OCI-LY7 (cell line): ENCODE measurements around the gene PTGDR. TPM values are rescaled to one million over a fixed set of nuclear protein-coding genes. Genes with fewer than 3 reads are reported as not detected.

Experiments
- BruUV-seq: library from RNA; stranded (reverse); fragments of 400-500 nt; replicated peaks from 2 replicates; lab custom pipeline; 2021; lab: Mats Ljungman, UMichigan
- CTCF ChIA-PET: fragments of 300-600 bp; sonication (Branson Sonifier 250); formaldehyde crosslinking; loops from one replicate; lab custom pipeline; 2022; ENCODE audit warnings: antibody characterized with exemption; ENCODE audit not compliant: unreplicated experiment; lab: Charles Lee
- POLR2A ChIA-PET: fragments of 300-600 bp; sonication (Branson Sonifier 250); formaldehyde crosslinking; loops from one replicate; lab custom pipeline; 2022; ENCODE audit warnings: antibody characterized with exemption; lab: Charles Lee
- DNase-seq: peaks from one replicate; pipeline ENCODE4 v3.0.0-alpha.2; 2015; ENCODE audit warnings: low spot score
- H2AFZ ChIP-seq: fragments of 200-600 bp; sonication (generic), shearing (Covaris generic); 2 replicates; pipeline ENCODE4 v1.6.1; 2014; ENCODE audit warnings: mild to moderate bottlenecking, antibody characterized with exemption, low read length, moderate library complexity
- H3K27ac ChIP-seq: fragments of 200-600 bp; sonication (generic); 2 replicates; pipeline ENCODE4 v1.5.1; 2014; ENCODE audit warnings: mixed run types, low read depth, mild to moderate bottlenecking, moderate library complexity, low read length, inconsistent platforms; ENCODE audit not compliant: poor library complexity, severe bottlenecking
- H3K36me3 ChIP-seq: fragments of 200-600 bp; sonication (generic); 2 replicates; pipeline ENCODE4 v1.6.1; 2014; ENCODE audit warnings: mild to moderate bottlenecking, antibody characterized with exemption, low read length, moderate library complexity, mixed read lengths; ENCODE audit not compliant: insufficient read depth
- H3K4me1 ChIP-seq: fragments of 200-600 bp; sonication (generic); 2 replicates; pipeline ENCODE4 v1.5.1; 2014; ENCODE audit warnings: mild to moderate bottlenecking, low read length; ENCODE audit not compliant: insufficient read depth, poor library complexity, severe bottlenecking
- H3K4me2 ChIP-seq: fragments of 200-600 bp; sonication (generic); 2 replicates; pipeline ENCODE4 v1.6.1; 2014; ENCODE audit warnings: mild to moderate bottlenecking, low read length
- H3K4me3 ChIP-seq: fragments of 200-600 bp; sonication (generic); 2 replicates; pipeline ENCODE4 v1.5.1; 2014; ENCODE audit warnings: mild to moderate bottlenecking, low read depth, low read length; ENCODE audit not compliant: poor library complexity, severe bottlenecking
- H3K79me2 ChIP-seq: fragments of 200-600 bp; sonication (generic); 2 replicates; pipeline ENCODE4 v1.6.1; 2016; ENCODE audit warnings: low read depth, mild to moderate bottlenecking, low read length, moderate library complexity, mixed read lengths; ENCODE audit not compliant: insufficient read depth
- H3K9me2 ChIP-seq: fragments of 200-600 bp; sonication (generic); 2 replicates; pipeline ENCODE4 v1.6.1; 2016; ENCODE audit warnings: mild to moderate bottlenecking, low read length, mixed read lengths; ENCODE audit not compliant: insufficient read depth
- H3K9me3 ChIP-seq: fragments of 200-600 bp; sonication (generic); 2 replicates; pipeline ENCODE4 v1.6.1; 2014; ENCODE audit warnings: mild to moderate bottlenecking, mixed run types, low read length, mixed read lengths
- H4K20me1 ChIP-seq: fragments of 200-600 bp; sonication (generic); 2 replicates; pipeline ENCODE4 v1.6.1; 2014; ENCODE audit warnings: mild to moderate bottlenecking, antibody characterized with exemption, low read length, moderate library complexity, mixed read lengths; ENCODE audit not compliant: insufficient read depth
- CTCF ChIP-seq: fragments of 200-600 bp; sonication (generic); conservative IDR thresholded peaks from 2 replicates; pipeline ENCODE4 v1.5.1; 2014; ENCODE audit warnings: mild to moderate bottlenecking, antibody characterized with exemption, low read length, moderate library complexity, mixed read lengths
- EZH2phosphoT487 ChIP-seq: fragments of 200-600 bp; sonication (generic); IDR thresholded peaks from 2 replicates; pipeline ENCODE4 v1.6.1; 2018; ENCODE audit warnings: low read depth, borderline replicate concordance, mild to moderate bottlenecking, mixed run types, antibody characterized with exemption, low read length, moderate library complexity, mixed read lengths
- intact Hi-C: fragments of 100-400 bp; cut with micrococcal nuclease; formaldehyde crosslinking; loops from one replicate; pipeline ENCODE4 v1.10.0; 2022; ENCODE audit not compliant: unreplicated experiment
- total RNA-seq, 2 experiments: library from RNA; depleted of rRNA in 1 of 2; stranded (reverse); fragments of >200 nt in 1 of 2; shearing (Covaris generic) in 1 of 2; gene quantifications; 2 replicates each; pipeline ENCODE4 v1.2.3, GENCODE V29; 2014 to 2022

PTGDR gene
- total RNA-seq, 2 experiments from 2014 or later: not detected

DNA sequence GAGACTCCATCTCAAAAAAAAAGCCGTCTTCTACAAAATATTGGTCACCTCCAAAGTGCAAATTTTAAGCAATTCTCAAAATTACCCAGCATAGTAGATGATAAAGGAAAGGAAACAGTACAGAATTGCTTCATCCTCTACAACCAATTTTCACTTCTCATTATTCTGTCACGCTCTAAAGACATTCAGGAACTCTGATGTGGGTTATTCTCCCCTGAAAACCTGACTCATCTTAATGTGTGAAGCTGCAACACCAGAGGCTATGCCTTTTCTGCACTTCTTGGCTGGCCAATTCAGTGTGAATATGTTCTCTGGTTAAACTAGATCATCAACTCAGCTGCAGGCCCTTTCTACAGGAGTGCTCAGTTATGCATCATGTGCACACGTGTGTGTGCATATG, 57.6 kb downstream of the PTGDR start:
- DNase-seq: peak; percentile 72
- intact Hi-C loops: no loop called here
- TF ChIP-seq EZH2phosphoT487 (no peak), CTCF (no peak)
- Histone ChIP-seq H3K9me3 (peaks cover 15% of the 10 kb centered on the region; the same call in 1 of the 2 replicates), H3K4me3 (no peak overlapping the region), H3K36me3 (no peaks in the 10 kb centered on the region), H4K20me1 (no peaks in the 10 kb centered on the region), H3K9me2 (no peaks in the 10 kb centered on the region; the same call in 1 of the 2 replicates), H3K79me2 (no peaks in the 10 kb centered on the region), H3K27ac (no peak overlapping the region), H3K4me2 (peak overlapping the region; percentile 38), H2AFZ (no peak overlapping the region), H3K4me1 (peaks cover 15% of the 10 kb centered on the region)
- CTCF ChIA-PET: no interaction called here
- POLR2A ChIA-PET: interaction anchor here (0.6 kb wide), 1 partner anchor 1659 kb away, joined by 3 read pairs; no protein-coding TSS in a partner anchor
- BruUV-seq: no TSS peak

DNA sequence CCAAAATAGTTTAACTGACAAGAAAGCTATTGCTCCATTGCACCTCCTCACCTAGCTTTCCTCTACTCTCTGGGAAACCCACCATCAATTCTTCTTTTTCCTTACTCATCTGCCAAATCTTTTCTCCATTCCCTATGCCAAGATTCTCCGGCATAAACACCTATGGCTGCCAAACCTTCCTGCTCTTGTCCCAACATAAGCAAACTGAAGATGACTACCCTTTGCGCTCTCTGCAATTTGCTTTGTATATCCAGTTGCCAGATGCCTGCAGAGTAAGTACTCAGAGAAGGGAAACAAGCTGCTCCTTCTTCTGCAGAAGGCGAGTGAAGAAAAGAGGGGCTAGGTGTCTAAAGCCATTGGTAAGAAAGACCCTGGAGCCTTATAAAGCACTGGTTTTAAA, 58.1 kb downstream of the PTGDR start:
- Histone ChIP-seq H3K9me3 (peaks cover 15% of the 10 kb centered on the region; the same call in 1 of the 2 replicates), H3K4me1 (peaks cover 15% of the 10 kb centered on the region), H3K4me2 (peak overlapping the region; percentile 38), H3K36me3 (no peaks in the 10 kb centered on the region), H3K4me3 (no peak overlapping the region), H4K20me1 (no peaks in the 10 kb centered on the region), H3K9me2 (no peaks in the 10 kb centered on the region; the same call in 1 of the 2 replicates), H2AFZ (no peak overlapping the region), H3K79me2 (no peaks in the 10 kb centered on the region), H3K27ac (no peak overlapping the region)
- TF ChIP-seq EZH2phosphoT487 (no peak), CTCF (no peak)
- intact Hi-C loops: no loop called here
- POLR2A ChIA-PET: interaction anchor here (0.6 kb wide), 2 partner anchors 26 to 1659 kb away, joined by 3 read pairs; no protein-coding TSS in a partner anchor
- no peak for DNase-seq
- no TSS peak for BruUV-seq
- CTCF ChIA-PET: no interaction called here

Other genes starting within 250 kb of the PTGDR start
- not detected in 2 replicates for gene NID2, start 198.6 kb upstream of the PTGDR start, total RNA-seq (2014; rRNA removed; shearing (Covaris generic))
- not detected in 2 replicates for gene NID2, start 198.6 kb upstream of the PTGDR start, total RNA-seq (2022)
- not detected in 2 replicates for gene PTGER2, start 46.6 kb downstream of the PTGDR start, total RNA-seq (2014; rRNA removed; shearing (Covaris generic))
- not detected in 2 replicates for gene PTGER2, start 46.6 kb downstream of the PTGDR start, total RNA-seq (2022)